CD4-positive, alpha-beta T cell treated with Interleukin-15 for 1 hour (primary cell): ENCODE results near the gene RCAN3.
"Not testable (repeated sequence)": the region's sequence is repeated elsewhere in the genome, so short reads cannot be mapped to it uniquely, and the experiment has no call there.

Experiments
- DNase-seq: peaks from one replicate; pipeline ENCODE4 v3.0.0-alpha.2; 2020

RCAN3 gene

GRCh38 chr1:24486331-24487065 is 16.1 kb upstream of the RCAN3 start:
- peak; percentile 36 for DNase-seq

- DNase-seq: no peak
Measured at GRCh38 chr1:24487455-24487854, 15.2 kb upstream of the RCAN3 start.

- DNase-seq: not testable (repeated sequence)
Measured at GRCh38 chr1:24488159-24488558, 14.5 kb upstream of the RCAN3 start.

DNA sequence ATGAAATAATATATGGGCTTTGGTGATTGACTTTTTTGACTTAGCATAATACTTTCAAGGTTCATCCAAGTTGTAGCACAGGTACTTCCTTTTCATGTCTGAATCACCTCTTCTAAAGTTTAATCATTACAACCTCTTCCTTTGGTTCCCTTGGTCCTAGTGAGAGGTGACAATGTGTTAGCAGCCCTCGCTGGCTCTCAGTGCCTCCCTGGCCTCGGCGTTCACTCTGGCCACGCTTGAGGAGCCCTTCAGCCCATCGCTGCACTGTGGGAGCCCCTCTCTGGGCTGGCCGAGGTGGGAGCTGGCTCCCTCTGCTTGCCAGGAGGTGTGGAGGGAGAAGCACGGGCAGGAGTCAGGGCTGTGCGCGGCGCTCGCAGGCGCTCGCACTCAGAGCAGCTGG is 13.0 kb upstream of the RCAN3 start:
- DNase-seq: no peak

- no peak for DNase-seq
Measured at GRCh38 chr1:24490101-24490781, 12.4 kb upstream of the RCAN3 start.

DNA sequence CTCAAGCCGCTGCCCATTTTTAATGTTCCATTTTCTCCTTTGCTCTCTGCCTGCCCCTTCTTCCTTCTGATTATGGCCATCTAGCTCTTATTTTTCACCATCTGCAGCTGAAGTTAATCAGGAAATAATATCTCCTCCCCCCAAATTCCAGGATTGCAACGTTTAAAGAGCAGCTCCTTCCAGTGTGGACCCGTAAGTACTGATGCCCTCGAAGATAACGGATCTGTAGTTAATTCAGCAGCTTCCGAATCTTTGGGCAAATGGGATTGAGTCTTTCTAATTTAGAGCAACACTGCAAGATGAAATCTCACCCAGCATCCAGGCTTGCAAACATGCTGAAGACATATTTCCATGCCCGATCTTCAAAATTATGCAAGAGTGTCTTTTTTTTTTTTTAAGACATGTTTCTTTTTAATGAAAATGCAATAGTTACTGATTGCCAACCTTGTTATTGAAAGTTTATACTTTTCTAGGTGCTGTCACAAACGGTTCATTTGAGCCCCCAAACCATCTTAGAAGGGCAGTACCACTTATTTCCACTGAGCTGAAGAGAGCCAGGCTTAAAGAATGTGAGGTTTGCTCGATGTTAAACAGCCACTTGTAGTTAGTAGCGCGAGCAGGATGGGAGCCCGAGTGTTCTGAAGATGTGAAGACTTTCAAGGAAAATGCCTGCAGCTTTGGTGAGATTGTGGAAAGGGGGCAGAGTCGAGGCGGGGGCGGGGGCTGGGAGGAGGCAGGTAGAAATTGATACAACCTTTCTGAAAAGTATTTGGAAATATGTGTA is 10.9 kb upstream of the RCAN3 start:
- DNase-seq: no peak

DNA sequence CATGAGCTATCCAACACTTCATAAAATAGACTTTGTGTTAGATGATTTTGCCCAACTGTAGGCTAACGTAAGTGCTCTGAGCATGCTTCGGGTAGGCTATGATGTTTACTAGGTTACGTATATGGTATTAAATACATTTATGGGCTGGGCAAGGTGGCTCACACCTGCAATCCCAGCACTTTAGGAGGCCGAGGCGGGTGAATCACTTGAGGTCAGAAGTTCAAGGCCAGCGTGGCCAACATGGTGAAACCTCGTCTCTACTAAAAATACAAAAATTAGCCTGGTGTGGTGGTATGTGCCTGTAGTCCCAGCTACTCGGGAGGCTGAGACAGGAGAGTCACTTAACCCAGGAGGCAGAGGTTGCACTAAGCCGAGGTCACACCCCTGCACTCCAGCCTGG is 9.7 kb upstream of the RCAN3 start:
- DNase-seq: not testable (repeated sequence)

- DNase-seq: no peak
Measured at GRCh38 chr1:24493785-24494184, 8.9 kb upstream of the RCAN3 start.

DNA sequence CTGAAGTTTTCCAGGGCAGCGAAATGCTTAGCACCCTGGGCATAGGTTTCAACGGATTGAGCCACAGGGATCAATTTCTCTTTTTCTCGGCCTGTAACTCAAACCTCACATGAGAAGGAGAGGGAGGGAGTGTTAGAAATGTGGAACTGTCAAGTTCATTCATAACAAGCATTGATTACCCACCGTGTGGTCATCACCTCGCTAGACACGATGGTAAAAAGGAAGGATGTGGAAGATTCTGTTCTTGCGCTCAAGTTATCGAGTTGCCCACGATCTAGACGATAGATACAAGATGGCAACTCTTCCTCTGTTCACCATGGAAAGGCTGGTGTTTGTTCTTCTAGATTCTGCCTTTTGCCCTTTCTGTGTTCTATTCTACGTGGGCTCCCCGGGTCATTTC is 4.0 kb upstream of the RCAN3 start:
- DNase-seq: no peak

DNA sequence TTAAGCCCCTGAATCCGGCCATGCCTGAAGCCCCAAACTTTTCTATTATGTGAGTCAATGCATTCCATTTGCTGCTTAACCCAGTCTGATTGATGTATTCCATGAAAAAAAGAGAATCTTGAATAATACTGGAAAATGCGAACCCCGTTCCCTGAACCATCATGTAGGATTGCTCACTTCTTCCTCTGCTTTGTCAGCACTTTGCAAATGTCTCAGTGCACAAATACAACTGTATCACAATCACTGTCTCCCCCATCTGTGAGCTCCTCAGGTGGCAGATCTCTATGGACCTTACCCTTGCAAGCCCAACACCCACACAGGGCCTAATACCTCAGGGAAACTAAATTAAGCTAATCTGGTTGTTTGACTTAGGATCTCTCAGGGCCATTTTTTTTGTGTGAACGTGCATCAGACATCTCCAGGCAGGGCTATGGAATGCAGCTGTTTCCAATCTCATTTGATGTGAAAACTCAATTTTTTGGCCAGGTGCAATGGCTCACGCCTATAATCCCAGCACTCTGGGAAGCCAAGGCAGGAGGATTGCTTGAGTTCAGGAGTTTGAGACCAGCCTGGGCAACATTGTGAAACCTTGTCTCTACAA is 2.1 kb upstream of the RCAN3 start:
- DNase-seq: no peak

GRCh38 chr1:24501371-24502064 is 1.1 kb upstream of the RCAN3 start:
- DNase-seq: peak; percentile 48

DNA sequence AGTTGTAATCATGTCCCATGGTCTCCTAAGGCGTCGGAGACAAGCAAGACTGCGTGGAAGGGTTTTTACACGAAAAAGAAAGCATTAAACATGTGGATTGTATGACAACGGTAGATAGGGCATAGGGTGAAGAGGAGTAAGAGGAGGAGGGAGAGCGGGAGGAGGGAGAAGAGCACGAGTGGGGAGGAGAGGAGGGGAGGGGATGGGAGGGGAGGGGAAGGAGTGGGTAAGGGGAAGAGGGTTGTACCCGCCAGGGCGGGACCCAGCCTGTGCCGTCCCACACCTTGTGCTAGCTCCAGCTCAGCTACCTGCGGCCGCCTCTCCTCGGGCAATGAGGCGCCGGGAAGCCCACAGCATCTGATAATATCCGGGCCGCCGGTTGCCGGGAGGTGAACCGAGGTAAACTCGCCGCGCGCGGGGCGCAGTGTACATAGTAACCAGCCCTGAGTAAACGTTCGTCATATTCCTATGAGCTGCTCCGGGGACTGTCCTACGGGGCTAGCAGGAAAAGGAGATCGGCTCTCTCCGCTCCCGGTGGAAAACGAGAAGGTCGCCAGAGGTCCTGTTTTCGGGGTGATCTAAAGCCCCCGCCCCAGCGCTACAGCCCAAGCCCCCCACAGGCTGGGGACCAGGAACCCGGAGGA is 449 bp upstream of the RCAN3 start:
- peak; percentile 89 for DNase-seq

GRCh38 chr1:24503059-24503751 is 569 bp downstream of the RCAN3 start:
- peak; percentile 51 for DNase-seq

- no peak for DNase-seq
Measured at GRCh38 chr1:24503870-24504523, 1.4 kb downstream of the RCAN3 start.

- DNase-seq: no peak
Measured at GRCh38 chr1:24504560-24504959, 1.9 kb downstream of the RCAN3 start.

GRCh38 chr1:24505816-24506215 is 3.2 kb downstream of the RCAN3 start:
- no peak for DNase-seq

- DNase-seq: peak; percentile 37
Measured at GRCh38 chr1:24506691-24507381, 4.2 kb downstream of the RCAN3 start.

GRCh38 chr1:24507405-24507804 is 4.8 kb downstream of the RCAN3 start:
- DNase-seq: peak; percentile 55

DNA sequence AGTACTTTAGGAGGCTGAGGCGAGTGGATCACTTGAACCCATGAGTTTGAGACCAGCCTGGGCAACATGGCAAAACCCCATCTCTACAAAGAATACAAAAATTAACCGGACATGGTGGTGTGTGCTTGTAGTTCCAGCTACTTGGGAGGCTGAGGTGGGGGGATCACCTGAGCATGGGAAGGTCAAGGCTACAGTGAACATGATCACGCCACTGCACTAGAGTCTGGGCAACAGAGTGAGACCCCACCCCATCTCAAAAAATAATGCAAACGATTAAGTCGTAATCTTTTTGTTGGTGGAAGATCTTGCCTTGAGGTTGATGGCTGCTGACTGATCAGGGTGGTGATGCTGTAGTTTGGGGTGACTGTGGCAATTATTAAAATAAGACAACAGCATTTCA is 6.3 kb downstream of the RCAN3 start:
- no peak for DNase-seq

- no peak for DNase-seq
Measured at GRCh38 chr1:24513706-24514105, 11.1 kb downstream of the RCAN3 start.
